GOT3 (cell line): Measurements from ENCODE around the gene EXOC2.

Experiments used
- DNase-seq: peaks from one replicate; lab custom pipeline; 2025; ENCODE audit warnings: mixed read lengths; lab: John Stamatoyannopoulos, UW

EXOC2 gene

GRCh38 chr6:498795-499231, 194.1 kb downstream of the EXOC2 start:
- DNase-seq: no peak

GRCh38 chr6:497258-497657, 195.7 kb downstream of the EXOC2 start:
- no peak for DNase-seq

DNA sequence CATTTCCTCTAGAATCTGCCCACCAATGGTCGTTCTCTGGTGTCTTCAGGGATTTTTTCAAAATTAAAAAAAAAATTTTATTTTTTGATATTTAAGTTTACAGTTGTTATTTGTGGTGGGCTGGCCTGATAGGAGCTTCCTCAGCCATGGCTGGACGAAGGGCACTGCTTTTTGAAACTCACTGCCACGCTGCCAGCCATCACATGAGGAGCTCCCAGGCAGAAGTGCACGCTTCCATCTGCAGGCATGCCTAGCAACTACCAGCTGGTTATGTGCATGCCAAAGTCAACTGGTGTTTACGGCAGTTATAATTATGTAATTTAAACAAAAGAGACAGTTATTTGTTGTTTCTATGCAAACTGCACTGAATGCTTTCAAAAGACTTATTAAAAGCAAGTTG, 196.3 kb downstream of the EXOC2 start:
- DNase-seq: no peak

GRCh38 chr6:494394-494793, 198.5 kb downstream of the EXOC2 start:
- DNase-seq: no peak

DNA sequence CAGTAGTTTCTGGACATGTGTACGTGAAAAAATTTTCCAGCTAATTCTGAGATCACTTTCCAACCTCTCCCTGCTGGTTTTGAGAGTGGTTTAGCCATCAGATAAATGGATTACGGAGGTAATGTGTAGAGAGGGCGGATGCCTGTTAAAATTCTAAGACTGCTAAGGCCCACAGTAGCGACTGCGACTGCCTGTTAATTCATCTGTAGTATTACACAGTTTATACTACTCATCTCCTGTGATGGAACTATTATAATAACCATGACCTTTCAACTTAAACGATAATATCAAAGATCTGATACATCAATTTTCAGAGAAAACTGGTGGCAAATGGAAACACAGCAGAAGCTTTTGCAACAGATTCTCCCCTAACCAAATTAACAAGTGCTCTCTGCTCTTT, 199.1 kb downstream of the EXOC2 start:
- DNase-seq: no peak

DNA sequence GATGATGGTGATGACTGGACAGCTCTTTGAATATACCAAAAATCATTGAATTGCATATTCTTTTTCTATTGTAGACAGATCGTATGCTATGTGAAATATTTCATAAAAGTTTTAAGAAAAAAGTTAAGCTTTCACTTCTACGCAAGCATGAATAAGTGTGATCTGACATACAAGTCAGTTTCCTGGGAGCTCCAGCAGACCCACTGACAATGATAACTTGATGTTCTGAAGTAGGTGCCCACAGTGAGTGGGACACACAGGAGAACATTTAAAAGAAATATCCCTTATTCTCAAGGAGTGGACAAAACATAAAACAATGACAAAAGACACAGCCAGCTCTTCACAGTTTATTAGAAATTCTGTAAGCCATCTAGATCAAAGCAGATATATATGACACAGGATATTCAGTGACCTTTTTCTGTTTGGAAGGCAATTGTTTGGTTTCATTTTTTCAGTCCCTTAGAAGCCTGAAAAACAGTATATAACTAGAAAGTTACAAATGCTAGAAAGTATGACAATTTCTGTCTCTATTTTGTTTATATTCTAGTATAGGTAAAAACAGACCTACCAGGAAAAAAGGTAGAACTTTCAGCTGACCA, 200.0 kb downstream of the EXOC2 start:
- DNase-seq: no peak

GRCh38 chr6:492178-492577, 200.8 kb downstream of the EXOC2 start:
- no peak for DNase-seq

GRCh38 chr6:491233-491632, 201.7 kb downstream of the EXOC2 start:
- no peak for DNase-seq

DNA sequence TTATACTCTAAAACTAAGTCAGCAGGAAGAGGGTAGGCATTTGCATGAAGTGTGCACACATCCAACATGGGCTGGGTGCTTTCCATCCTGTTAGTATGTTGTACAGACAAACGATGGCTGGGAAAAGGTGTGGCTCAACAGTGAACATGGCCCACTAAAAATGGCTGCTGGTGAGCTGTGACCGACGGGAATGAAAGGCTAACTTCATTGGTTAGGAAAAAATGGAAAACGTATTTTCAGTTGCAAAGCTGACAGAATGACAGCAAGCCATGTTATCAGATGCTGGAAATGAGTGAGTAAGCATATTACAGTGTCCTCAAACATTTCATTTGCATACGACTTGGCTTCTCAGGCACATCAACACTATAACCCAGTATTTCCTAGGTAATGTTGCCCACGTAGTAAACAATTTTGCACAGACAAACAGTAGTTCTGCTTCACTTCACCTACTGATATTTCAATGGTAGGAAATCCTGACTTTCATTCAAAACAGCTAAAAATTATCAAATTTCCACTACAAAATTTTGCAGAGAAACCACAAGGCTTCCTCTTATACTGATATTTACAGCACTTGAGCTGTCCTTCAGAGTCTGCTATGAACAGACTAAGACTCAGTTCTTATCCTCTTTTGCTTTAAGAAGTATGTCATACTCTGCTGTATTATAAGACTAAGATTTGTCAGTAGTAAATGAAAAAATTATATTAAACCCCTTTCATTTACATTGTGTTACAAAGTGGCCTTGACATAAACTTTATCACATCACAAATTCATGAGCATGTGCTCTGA, 202.5 kb downstream of the EXOC2 start:
- DNase-seq: no peak

GRCh38 chr6:489762-490161, 203.2 kb downstream of the EXOC2 start:
- no peak for DNase-seq

GRCh38 chr6:489001-489400, 203.9 kb downstream of the EXOC2 start:
- no peak for DNase-seq

- DNase-seq: no peak
Measured at GRCh38 chr6:487956-488355, 205.0 kb downstream of the EXOC2 start.

- no peak for DNase-seq
Measured at GRCh38 chr6:485655-486170, 207.2 kb downstream of the EXOC2 start.

- no peak for DNase-seq
Measured at GRCh38 chr6:484746-485145, 208.2 kb downstream of the EXOC2 start.

DNA sequence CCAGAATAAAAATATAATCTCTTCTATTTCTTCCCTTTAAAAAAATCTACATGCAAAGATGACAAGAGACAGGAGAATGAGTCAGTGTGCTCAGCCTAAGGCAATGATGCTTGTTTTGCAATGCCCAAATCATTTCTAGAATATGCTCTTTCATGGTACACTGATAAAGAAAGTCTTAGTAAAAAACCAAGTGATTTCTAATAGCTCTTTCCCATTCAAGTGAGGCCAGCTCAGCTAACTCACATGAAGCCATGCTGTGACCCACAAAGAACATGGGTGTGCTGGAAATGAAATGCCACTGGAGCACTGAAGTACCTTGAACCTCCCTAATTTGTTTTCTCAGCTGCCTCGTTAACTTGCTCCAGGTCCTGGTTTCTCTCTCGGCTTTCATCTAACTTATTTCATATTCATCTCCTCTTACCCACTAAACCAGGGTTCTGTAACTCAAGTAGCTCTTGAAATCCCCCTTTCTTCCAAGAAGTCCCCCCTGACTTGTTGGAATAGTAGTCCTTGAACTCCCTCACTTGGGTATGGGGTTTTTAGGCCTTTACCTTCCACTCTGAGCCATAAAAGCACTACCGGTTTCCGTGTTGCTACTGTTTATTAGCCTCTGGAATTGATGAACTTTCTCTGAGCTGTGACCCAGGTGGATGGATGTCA, 208.7 kb downstream of the EXOC2 start:
- DNase-seq: no peak

GRCh38 chr6:475314-475713, 217.6 kb downstream of the EXOC2 start:
- no peak for DNase-seq

DNA sequence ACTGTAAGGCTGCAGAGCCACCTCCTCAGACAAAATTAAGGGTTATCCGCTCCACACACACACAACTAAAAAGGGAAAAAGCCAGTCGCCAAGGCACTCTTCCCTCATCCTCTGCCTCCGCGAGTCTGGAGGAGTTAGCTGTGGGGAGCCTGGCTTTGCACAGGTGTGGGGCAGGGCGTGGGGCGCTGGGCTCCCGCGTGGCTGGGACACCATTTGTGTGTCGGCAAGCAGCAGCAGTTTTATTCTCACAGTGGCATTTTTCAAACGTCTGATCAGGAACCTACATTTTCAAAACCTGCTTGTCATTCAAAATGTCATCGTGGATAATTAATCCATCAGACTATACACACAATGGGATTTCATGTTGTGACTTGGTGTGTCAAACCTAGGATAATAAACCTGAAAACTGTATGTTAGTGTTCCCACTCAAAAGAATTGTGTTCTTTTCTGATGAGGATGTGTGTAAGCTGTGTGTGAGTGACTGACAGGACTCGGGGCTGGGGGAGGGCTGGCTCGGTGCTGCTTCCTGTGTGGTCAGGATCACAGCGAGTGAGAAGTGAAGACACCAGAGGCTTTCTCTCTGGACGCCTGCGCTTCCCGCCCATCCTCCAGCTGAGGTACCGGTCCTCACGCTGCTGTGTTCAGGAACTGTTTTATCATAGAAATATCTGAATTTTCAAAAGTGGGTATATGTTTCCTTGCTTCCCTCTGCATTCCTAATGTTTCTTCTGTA, 218.3 kb downstream of the EXOC2 start:
- no peak for DNase-seq

GRCh38 chr6:473768-474452, 219.0 kb downstream of the EXOC2 start:
- no peak for DNase-seq

- DNase-seq: no peak
Measured at GRCh38 chr6:473356-473755, 219.6 kb downstream of the EXOC2 start.

DNA sequence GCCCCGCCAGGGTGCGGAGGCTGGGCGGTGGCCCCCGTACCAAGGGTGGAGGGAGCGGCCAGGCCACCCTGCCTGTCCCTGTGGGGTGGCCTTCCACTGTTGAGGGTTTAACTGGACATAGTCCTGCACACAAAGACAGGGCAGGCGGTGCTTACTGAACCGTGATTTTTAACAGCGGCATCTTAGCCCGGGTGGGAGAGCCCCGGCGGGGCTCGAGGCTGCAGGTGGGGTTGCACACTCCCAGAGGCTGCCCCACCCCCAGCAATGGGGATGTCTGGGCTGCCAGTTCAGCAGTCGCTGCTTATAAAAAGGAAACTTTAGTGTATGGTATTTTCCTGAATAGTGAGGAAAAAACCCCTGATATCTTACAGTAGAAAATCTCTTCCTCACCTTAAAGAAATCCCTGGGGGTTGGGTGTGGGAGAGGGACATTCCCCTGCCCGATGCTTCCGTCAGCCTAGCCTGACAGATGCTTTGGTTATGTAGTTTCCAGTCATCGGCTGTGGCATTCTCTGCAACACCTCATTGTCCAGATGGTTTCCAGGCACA, 222.0 kb downstream of the EXOC2 start:
- no peak for DNase-seq
